ENCODE results near the gene MYLK.
"Not testable (repeated sequence)": the region's sequence is repeated elsewhere in the genome, so short reads cannot be mapped to it uniquely, and the experiment has no call there.

Gene MYLK

DNA sequence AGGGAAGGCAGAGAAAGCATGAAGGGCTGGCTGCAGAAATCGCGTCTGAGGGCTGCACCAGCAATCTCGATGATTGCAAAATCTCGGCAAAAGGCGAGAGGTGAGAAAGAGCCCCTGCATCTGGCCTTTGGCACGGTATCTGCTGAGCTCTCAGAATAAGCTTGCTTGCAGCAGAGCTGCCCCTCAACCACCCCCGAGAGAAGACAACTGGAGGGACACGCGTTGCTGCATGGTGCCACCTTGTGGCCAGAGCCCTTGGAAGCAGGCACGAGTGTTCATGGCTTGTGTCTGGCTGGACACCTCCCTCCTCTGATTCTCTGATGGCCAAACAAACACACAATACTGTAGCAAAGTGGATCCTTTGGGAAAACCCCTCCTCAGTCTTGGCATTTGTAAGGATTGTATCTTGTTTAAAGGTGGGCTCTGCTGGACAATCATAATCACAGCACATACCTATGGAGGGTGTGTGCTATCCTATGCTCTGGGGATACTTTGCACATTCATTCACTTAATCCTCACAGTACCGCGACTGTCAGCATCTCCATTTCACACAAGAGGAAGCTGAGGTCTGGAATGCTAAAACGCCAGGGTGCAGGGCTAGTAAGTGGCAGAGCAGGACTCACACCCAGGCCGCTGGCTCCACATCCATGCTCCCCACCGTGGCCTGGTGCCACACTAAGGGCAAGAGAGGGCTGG lies 164.9 kb downstream of the MYLK start:
- DNase-seq = peak; percentile 15

DNA sequence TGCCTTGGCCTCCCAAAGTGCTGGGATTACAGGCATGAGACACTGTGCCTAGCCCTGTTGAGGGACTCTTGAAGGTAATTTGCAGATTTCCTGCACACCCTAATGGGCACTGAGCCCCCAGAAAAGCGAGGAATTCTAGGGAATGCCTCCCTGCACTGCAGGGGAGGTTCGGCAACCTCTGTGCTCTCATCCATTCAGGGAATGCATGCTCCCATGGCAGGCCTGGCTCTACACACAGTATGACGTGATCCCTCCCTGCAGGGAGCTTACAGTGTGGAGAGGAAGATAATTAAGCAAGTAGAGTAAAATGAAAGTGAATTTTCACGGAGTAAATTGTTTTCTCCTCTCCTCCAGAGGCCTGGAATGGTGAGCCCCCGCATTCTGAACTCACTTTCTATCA lies 166.0 kb downstream of the MYLK start:
- DNase-seq = no peak

DNA sequence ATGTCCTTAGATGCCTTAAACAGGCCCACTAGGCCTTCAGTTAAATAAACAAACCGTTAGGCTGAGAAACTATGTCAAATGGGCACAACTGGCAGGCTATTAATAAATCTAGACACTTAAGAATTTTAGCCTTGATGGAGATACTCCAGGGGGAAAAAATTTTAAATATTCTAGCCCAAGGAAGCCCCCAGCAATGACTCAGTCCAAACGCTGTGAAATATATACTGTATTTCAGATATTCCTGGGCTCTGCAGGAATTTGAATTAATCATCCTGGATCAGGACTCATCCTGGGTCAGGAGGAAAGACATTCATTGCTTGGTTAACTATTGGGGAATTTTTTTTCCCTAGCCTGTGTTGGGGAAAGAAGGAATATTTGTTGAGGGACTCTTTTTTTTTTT lies 166.7 kb downstream of the MYLK start:
- not testable (repeated sequence) for DNase-seq

DNA sequence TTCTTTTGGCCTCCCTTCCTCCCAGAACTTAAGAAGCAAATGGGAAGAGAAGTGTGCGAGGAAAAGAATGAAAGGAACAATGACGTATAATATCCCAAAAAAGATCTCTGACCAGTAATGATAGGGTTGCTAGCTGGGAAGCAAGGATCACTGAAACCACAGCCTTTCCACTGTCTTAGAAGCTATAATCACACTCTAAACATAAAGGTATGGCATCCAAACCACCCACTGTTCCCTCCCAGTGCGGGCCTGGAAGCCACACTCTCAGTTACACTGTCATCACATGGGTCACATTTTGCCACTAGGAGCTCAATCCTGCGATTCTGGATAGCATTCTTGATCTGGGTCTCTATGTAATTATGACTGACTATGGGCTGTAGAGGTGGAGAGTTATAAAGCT lies 167.7 kb downstream of the MYLK start:
- no peak for DNase-seq

DNA sequence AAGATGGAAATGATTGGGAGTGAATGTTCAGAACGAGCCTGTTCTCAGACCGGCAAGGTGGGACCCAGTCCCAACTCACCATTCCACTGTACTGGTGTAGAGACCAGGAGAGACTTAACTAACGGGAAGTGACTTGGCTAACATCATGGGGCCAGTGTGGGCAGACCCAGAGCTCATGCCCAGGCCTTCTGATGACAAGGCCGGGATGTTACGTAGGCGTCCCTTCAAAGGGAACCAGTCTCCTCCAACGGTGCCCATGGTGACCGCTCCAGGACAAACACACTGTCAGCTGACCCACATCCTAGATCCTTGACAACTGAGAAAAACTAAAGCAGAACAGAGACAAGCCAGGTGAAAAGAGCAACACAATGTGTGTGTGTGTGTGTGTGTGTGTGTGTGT lies 170.9 kb downstream of the MYLK start:
- DNase-seq = no peak

DNA sequence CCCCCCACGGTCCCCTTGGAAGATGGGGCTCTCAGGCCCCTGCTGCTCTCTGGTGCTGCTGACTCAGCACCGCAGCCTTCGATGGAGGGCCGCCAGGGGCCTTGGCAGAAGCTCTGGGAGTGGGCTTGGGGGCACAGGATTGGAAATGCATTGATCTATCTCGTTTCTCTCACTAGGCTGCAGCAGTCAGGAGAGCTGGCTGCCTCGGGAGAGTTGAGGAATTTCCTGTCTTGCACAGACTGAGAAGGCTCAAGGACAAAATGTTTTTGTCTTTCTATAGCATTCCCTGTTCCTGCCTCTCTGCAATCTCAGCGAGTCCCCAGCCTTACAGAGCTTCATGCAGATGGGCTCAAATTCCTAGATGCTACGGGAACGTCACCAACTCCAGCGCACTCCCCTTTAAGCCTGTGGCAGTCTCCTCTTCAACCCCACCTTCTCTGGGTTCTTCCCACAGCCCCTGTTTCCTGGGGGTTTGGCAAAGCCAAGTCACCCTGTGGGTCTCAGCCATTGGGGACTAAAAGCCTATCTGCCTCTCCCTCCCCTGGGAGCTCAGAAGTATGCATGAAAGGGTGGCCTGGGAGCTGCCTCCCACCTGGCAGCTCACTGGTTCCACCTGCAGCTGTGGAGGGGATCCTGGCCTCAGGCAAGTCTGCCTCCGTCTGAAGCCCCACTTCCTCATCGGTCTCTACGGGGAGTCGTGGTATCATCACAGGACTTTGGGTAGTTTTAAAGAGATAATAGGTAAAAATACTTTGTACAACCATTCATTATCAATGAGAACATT lies 171.9 kb downstream of the MYLK start:
- DNase-seq = no peak

DNA sequence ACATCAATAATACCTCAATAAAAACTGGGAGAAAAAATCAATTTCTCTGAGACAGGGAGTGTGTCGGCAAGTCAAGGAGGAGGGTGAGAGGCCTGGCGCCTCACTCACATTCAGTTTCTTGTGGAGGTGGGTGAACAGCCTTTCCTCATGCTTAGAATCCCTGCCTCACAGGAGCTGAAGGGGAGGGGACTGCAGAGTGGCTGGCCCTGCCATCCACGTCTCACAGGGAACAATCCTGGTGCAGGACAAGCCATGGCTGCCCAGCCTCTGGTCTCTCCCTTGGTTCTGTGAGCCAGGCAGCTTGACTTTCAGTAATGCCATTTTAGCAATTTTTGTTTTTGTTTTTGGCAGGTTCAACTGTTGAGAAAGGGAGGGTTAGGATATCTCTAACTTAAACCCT lies 172.8 kb downstream of the MYLK start:
- DNase-seq = no peak

DNA sequence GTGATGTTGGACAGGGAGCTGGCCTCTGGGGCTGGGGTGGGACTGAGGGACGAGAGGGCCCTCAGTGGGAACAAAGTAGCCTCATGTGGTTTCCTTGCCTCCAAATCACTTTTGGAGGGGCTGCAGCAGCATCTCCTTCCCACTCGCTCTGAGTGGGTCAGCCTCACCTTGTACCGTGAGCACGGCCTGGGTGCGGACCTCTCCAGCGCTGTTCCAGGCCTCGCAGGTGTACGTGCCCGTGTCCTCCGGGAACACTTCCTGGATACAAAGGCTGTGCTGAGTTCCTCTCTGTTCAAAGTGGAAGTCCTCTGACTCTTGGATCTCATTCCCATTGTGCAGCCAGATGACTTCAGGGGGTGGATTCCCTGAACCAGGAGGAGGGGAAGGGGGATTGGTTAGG lies 175.6 kb downstream of the MYLK start:
- DNase-seq = no peak

DNA sequence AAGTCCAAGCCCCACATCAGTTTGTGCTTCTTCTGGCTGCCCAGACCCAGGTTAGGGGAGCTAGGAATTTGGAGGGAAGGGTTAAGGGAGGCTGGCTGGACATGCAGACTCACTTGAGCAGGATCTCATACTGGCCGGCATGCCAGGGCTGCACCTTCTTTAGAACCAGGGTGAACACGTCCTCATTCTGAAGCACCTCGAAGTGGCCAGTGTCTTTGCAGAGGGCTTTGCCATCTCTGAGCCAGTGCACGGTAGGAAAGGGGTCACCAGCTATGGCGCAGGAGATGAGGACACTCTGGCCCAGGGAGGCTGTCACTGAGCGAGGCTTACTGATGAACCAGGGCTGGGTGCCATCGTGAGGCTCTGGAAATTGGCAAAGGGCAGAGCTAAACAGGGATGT lies 176.5 kb downstream of the MYLK start:
- not testable (repeated sequence) for DNase-seq

DNA sequence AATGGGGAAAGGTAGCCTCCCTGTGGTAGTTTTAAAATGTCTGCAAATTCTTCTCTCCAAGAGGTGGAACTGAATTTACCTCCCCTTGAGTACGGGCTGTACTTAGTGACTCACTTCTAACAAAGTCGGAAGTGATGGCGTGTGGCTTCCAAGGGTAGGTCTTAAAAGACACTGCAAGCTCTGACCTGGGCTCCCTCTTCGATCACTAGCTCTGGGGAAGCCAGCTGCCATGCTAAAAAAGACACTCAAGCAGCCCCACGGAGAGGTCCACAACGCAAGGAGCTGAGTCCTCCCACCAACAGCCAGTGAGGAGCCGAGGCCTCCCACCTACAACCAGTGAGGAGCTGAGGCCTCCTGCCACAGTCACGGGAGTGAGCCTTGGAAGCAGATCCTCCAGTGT lies 177.3 kb downstream of the MYLK start:
- DNase-seq = no peak

DNA sequence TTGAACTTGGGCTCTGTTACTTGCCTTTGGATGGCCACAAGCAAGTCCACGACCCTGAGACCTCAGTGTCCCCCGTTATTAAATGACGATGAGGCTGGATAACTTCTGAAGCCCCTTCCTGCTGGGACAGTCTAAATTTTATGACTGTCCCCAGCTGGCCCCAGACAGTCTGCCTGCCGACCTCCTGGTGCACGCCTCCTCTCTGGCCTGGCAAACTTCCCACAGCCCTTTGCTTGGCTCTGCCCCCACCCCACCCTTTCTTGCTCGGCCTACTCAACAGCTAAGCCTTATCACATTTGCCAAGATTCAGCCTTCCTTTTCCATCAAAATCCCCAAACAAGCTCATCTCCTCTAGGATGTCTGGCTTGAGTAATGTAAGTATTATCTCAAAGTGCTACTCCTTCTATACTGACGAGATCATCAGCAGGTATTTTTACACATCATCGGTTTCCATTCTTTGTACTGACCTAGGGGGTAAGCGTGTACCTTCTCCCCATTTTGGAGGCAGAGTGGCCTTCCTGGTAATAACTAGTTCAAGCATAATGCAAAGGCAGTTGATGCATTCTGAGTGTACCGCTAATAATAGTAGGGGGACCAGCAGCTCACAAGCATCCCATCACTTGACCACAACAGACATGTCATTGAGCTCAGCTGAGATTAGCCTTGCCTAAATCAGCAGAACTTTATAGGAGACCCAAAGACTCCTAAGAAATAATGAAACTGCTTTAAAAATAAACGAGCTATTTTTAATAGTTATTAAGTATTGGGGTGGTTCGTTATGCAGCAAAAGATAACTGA lies 178.4 kb downstream of the MYLK start:
- no peak for DNase-seq

DNA sequence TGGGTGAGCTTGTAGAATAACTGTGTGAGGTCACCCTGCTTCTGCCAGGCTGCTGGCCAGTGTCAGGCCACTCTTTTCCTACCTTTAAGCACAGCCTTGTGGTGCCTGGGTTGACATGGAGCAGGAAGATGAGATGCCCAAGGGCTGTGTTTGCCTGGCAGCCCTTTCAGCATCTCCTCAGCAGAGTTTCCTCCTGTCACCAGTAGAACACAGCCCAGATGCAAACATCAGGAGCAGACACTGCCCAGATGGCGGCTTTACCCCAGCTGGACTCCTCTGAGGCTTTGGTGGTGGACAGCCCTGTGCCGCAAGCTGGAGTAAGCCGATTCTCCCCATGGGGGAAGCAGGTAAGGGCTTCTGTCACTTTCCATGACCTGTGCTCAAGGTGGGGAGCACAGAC lies 180.5 kb downstream of the MYLK start:
- not testable (repeated sequence) for DNase-seq

DNA sequence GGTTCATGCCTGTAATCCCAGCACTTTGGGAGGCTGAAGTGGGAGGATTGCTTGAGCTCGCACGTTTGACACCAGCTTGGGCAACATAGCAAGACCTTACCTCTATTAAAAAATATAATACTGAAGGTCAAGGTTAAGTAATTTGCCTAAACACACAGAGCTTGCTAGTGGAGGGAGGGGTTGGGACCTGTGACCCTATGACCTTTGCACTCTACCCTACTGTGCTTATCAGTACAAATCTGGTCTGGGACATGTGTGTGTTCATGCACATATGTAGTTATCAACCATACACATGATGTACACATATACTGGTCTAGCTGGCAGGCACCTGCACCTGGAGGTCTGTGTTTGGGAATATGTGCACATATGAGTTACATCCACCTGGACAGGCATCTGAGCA lies 181.4 kb downstream of the MYLK start:
- no peak for DNase-seq

DNA sequence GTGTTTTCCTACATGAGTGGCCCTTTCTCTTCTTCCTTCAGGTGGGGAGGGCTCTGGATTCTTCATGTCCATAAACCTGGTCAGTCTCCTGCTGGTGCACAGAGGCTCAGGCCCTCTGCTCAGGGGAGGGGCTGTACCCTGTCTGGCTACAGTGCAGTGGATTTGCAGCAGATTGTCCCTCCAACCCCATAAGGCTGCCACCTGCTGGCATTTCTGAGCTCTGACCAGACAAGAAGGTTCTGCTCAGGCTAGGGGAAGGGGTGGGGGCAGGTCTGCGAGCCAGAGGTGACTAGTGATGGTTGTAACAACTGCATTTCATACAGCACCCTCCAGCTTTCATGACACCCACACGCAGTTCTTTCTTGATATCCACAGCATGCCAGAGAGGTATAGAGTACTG lies 182.1 kb downstream of the MYLK start:
- not testable (repeated sequence) for DNase-seq

DNA sequence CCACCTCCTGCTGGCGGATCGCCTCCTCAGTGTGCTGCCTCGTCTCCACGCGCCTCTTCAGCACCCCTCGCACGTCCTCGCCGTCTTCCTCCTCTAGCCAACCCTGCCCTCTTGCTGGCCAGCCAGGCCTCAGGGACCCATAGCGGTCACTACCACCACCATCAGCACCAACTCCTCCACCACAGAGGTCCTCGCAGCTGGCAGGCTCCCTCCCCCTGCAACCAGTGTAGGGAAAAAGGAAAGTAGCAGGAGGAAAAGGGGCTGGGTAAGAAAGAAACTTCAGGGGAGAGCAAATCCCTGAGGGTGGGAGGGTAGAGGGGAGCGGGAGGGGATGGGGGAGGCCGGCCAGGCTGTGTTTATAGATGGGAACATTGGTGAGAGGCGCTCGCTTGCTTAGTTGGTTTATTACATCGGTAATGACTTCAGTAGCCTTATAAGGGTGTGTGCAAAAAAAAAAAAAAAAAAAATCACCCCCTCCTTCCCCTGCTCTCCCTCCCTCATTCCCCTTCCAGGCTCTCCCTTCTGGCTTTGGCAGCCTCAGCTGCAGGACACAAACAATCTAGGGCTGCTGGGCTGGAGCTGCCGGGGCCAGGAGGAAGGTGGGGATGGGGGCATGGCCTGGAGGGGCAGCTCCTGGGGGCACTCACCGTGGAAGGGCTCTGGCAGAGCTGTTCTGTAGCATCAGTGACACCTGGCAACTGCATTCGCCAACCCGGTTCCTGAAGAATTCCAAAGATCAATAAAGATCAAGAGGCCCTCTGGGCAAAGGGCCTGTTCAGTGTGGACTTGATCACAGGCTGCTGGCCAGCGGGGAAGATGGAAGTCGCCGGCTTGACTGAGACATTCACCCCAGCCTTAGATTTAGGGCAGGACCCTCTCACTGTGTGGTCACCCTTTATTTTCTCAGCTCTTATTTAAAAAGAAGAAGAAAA lies 183.1 kb downstream of the MYLK start:
- DNase-seq = no peak

DNA sequence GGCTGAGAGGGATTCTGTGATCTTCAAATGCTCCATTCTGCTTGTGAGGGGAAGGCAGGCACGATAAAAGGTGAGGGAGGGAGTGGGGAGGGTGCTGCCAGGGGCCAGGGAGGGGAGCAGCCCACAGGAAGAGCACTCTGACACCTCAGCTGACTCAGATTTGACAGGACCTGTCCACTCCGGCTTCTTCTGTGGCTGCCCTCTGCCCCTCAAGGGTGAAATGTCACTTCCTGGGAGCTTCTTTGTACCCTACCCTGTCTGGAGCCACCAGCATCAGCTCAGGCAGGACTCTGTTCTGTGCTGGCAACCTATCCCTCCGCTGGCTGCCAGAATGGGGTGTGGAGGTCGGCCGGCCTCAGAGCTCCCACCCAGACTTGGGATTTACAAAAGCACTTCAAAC lies 185.3 kb downstream of the MYLK start:
- no peak for DNase-seq

DNA sequence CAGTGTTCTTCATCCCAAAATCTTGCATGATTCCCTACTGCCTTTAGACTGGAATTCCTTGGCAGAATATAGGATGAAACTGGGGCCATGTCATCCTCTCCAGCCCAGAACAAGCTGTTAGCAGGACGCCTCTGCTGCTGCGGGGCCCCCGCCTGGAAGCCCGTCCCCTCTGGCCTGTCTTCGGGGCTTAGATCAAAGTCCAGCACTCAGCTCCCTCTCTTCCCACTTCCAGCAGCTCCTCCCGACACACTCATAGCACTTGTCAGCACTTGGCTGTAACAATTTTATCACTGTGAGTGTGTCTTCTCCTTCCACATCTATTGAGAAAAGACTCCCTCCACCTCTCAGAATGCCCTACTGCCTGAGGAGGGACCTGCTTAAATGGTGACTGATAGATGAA lies 187.3 kb downstream of the MYLK start:
- DNase-seq = no peak

DNA sequence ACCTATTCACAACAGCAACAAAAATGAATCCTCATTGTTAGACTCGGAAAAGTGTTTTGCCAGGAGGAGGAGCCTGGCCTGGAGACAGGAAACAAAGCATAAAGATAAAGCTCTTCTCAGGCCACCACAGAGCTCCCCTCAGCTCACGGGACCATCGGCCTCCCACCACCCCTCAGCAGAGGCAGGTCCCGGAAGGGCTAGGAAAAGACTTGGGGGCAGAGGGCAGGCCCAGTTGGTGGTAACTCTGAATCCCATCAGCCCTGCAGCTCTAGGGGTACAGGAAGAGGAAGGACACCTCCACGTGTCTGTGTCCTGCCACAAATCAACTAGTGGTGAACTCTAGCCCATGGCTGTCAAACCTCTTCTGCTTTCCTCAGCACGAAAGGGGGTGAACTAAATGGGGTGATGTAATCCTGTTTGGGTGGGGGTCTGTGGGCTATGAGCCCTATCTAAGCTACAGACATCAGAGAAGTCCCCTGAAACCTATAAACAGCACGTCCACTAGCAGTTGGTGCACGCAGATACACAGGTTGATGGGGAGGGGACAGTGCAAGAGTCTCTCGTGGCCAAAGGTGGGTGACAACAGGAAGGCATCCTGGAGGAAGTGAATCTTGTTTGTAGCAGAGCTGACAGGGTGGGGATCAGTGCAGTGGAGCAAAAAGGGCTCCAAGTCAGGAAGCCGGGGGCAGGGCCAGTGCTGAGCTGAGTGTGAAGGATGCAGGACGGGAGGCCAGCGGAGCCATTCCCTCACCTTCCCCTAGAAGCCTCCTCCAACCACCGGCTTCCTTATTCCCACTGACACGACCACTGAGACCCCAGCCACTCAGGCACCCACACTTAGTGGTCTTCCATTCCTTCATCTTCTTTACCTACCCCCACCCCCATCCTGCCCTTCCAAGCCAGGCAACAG lies 188.1 kb downstream of the MYLK start:
- DNase-seq = no peak

DNA sequence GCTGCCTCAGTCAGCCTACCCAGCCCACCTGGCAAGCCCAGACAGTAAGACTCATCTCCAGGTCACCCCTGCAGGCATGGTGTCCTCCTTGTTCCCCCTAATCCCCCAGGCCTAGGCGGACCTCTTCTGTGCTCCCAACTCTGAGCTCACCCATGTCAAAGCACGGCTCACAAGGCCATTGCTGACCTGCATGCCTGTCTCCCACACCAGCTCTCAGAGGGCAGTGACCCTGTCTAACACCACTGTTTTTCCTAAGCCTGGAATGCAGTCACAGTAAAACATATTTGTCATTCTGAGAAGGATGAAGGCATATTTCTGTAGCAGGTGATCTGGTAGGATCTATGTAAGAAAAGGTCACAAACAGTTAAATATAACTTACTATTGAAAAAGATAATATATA lies 189.0 kb downstream of the MYLK start:
- DNase-seq = no peak

DNA sequence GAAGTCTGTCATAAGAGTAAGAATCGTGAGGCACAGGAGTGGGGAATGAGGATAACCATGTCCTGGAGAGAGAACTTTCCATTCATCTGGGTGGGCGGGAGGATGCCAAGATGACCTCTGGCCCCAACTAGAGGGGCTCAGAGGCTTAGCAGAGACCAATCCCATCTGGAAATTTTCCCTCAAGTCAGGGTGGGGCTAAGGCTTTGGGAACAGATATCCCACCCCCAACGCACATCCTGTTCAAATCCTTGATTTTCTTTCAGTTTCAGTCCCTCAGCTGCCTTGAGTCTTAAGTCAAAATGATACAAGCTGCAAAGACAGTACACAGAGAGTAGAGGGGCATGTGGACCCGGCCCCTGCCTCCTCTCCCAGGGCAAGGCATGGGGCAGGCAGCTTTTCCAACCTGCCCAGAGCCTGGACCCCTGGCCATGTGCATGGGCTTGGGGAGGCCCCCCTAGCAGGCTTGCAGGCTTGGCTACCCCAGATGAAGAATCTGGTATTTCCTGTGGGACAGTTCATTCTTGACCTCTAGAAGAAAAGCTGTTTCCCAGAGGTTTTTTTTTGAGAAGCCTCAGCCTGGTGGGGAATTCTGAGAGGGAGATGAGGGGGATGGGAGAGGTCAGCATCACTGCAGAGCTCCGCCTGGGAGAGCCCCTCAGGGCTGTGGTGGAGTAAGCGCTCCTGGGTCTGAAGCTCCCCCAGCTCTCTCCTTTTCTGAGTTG lies 189.6 kb downstream of the MYLK start:
- DNase-seq = no peak
